HG03342 (cell line): ENCODE data around the gene RNF213.

ENCODE experiments used
- ATAC-seq: cut with Tn5 transposase; IDR thresholded peaks from one replicate; pipeline ENCODE4 v1.9.1; 2021; ENCODE audit warnings: mild to moderate bottlenecking, moderate library complexity; ENCODE audit not compliant: unreplicated experiment

The RNF213 gene

DNA sequence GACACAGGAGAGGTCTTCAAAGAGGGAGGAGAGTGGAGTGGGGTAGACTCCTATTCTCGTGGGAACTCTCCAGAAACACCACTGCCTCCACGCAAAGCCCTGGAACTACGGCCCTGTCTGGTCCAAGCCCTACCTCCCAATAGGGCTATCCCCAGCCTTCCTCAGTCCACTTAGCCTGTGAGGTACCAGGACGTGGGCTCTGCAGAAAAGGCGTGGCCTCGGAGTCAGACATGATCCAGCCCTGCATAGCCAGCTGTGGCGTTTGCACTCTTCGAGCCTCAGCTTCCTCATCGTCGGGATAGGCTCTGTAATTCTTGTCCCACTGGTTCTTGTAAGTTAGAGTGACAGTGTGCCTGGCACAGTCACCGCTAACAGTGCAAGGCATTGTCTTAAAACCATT lies 168.1 kb downstream of the RNF213 start:
- ATAC-seq, result no peak

GRCh38 chr17:80429356-80430275 lies 169.0 kb downstream of the RNF213 start:
- no peak for ATAC-seq

DNA sequence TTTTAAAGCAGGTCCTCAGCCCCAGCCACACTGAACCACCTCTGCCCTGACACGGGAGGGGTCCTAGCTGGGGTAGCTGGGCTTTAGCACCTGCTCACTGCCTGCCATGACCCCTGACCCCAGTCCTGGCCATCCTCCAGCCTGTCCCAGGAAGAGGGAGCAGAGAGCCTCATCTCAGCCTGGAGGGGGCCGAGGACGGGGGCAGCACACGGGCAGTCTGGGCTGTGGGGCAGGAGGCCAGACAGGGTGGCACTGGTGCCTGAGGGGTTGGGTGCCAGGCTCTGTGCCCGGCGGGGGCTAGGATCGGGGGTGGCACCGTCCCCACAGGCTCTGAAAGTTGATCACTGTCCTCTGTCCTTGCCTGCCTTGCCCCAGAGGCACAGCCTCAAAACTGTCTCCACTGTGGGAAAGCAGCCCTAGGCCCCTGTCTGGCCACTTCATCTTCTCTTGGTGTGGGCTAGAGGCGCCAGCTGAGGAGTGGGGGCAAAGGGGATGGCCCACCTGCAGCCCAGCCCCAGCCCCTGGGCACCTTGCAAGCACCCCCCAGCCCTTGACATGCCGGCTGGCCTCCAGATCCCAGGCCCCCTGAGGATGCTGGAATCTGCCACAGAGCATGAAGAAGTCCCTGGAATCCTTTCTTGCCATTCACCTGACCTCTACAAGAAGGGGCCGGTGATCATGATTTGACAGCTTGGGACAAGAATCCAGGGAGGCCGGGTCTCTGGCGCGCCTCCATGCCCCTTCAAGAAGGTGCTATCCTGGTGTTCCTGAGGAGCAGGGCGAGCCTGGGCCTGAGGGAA lies 170.0 kb downstream of the RNF213 start:
- ATAC-seq, result no peak

GRCh38 chr17:80431246-80432195 lies 170.9 kb downstream of the RNF213 start:
- no peak for ATAC-seq

GRCh38 chr17:80432350-80432955 lies 171.8 kb downstream of the RNF213 start:
- no peak for ATAC-seq

GRCh38 chr17:80432961-80433550 lies 172.4 kb downstream of the RNF213 start:
- ATAC-seq, result no peak

DNA sequence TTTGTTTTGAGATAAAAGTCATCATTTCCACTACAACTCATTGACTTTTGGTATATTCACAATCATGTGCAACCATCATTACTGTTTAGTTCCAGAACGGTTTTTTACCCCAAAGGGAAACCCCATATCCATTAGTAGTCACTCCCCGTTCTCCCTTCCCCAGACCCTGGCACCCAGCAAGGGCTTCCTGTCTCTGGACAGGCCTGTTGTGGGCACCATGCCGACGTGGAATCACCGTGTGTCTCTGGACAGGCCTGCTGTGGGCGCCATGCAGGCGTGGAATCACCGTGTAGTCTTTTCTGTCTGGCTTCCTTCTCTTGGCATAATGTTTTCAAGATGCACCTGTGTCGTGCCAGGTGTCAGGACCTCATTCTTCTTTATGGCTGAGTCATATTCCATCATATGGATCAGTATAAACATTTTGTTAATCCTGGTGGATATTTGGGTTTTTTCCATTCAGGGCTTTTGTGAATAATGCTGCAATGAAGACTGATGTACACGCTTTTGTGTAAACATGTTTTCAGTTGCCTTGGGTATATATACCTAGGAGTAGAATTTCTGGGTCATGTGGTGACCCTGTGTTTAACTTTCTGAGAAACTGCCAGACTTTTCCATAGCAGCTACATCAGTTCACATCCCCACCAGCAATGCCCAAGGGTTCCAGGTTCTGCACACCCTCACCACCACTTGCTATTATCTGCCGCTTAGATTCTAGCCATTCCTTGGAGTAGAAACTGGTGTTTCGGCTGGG lies 173.4 kb downstream of the RNF213 start:
- ATAC-seq, result no peak

GRCh38 chr17:80437532-80437931 lies 176.9 kb downstream of the RNF213 start:
- no peak for ATAC-seq

GRCh38 chr17:80438806-80439205 lies 178.2 kb downstream of the RNF213 start:
- no peak for ATAC-seq

DNA sequence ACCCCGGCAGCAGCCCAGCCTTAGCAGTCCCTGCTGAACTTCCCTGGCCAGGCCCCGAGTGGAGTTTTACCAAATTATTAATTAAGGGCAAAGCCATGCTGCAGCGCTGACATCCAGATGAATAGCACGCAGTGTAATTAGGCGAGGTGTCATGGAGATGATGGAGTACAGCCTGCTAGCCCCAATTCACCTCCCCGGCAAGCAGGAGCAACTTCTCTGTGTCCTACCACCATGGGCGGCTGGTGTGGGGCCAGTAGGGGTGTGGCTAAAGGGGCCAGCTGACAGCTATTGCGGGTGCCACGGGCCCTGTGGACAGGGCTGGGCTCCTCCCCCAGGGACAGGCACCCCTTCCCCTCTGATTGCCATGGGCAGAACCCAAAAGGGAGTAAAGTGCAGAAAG lies 178.8 kb downstream of the RNF213 start:
- ATAC-seq, result no peak

- no peak for ATAC-seq
Measured at GRCh38 chr17:80441133-80441578, 180.5 kb downstream of the RNF213 start.

DNA sequence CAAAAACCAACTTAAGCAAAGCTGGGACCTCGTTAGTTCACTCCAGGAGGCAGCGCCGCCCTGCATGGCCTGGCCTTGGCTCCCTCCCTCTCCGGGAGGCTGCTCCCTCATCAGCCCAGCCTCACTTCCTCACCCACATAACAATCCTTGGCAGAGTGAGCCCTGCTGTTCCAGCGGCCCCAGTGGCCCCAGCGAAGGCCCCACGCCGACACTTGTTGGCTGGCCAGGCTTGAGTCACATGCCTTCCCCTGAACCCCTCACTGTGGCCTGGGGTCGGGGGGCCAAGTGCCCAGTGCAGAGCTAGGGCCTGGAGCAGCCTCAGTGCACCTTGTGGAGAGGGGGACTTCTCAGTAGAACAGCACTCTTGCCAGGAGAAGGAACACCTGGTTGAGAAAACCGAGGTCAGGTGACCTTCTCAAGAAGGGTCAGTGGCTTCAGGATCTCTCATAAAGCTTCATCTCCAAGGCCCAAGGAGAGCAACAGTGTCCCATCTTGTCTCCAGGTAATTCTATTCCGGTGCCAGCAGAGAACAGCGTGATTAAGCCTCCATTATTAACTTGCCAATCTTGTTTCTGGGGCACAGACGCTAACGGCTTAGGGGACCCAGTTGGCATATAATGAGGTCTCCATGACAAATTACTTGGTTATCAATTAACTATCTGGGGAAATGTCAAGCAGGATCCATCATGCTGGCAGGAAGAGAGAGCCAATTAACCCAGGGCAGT lies 181.1 kb downstream of the RNF213 start:
- no peak for ATAC-seq

DNA sequence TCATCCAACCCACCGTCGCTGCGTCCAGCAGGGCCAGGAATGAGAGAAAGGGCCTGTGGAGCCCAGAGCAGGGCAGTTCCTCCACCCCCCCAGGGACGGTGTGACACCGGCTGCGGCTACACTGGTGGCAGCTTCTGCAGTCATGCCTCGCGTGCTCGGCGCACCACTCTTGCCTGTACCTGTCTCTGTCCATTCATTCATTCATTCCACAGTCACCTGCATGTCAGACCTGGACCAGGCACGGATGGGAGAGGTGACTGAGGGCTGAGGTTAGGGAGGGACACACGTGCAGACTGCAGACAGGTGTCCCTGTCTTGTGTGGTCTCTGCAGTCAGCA lies 181.6 kb downstream of the RNF213 start:
- ATAC-seq, result no peak

GRCh38 chr17:80442764-80443163 lies 182.1 kb downstream of the RNF213 start:
- ATAC-seq, result no peak

GRCh38 chr17:80443498-80443897 lies 182.8 kb downstream of the RNF213 start:
- no peak for ATAC-seq

- ATAC-seq, result no peak
Measured at GRCh38 chr17:80443916-80444643, 183.4 kb downstream of the RNF213 start.

GRCh38 chr17:80444644-80444979 lies 184.0 kb downstream of the RNF213 start:
- ATAC-seq, result no peak
